ENCODE data around the gene CTSG.

GRCh38 chr14:24566318-24566717 lies 9.7 kb downstream of the CTSG start:
- TF ChIP-seq EZH2 (IDR thresholded peaks at IDR 0.05; ENCODE audit: insufficient read depth, poor library complexity, severe bottlenecking), result no peak
- no peak for TF ChIP-seq EZH2phosphoT487 (IDR thresholded peaks at IDR 0.05; ENCODE audit: insufficient read depth, low read depth)

All from GM23248 (cell line).